Measurements from ENCODE around the gene POLL.
A peak's percentile ranks its signal among the peaks of the same experiment; 100 is the strongest.
"Not testable (repeated sequence)": the region's sequence is repeated elsewhere in the genome, so short reads cannot be mapped to it uniquely, and the experiment has no call there.

POLL gene

DNA sequence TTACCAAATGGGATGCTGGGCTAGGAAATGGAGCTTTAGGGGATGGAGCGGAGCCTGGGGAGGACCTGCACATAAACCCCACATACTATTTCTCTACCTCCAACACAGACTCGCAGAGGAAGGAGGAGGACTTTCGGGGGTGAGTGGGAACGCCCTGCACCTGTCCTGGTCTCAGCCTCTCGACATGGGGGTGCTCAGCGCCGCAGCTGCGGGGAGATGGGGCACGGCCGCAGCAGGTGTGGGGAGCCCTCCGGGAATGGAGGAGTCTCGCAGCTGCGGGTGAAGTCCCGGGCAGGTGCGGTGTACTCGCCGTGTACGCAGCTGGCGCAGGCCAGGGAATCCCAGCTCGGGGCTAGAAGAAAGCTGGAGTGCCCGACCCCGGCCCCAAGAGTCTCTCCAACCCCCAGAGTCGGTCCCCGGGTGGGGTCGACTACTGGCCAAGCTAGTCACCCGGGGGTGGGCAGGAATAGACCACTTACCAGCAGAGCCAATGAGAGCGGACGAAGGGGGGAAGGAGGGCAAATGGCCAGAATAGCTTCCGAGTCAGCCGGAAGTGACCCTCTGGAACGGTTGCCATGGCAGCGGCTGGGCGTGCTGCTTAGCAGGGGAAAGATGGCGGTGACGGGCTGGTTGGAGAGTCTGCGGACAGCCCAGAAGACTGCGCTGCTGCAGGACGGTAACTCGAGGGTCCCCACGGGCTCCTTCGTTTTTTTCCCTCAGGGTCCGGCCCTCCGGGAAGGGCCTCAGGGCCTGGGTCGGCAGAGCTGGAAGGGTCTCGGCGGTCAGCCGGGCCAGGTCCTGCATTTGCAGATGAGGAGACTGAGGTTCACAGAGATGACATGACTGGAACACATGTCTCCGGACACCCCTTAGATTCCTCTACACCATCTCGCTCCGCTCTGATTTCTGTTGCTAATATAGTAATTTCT is at the start of gene POLL, which contains the start of gene DPCD:
POLL (minus strand) TSS at position 533 of the 929 bp plus-strand sequence. CDS start 897 bp downstream, outside the sequence.
DPCD (plus strand) TSS at position 597 of the 929 bp plus-strand sequence; CDS start at position 613, 16 bp downstream.
- peak; percentile 87 to 93 for DNase-seq

DNA sequence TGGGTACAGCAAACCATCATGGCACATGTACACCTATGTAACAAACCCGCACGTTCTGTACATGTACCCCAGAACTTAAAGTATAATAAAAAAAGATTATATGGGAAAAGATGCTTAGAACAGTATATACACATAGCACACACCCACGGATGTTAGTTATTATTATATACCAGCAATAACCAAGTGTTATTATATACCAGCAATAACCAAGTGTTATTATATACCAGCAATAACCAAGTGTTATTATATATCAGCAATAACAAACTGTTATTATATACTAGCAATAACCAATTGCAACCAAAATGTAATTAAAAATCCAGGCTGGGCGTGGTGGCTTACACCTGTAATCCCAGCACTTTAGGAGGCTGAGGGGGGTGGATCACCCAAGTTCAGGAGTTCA is 45.5 kb upstream of the POLL start:
- not testable (repeated sequence) for DNase-seq

DNA sequence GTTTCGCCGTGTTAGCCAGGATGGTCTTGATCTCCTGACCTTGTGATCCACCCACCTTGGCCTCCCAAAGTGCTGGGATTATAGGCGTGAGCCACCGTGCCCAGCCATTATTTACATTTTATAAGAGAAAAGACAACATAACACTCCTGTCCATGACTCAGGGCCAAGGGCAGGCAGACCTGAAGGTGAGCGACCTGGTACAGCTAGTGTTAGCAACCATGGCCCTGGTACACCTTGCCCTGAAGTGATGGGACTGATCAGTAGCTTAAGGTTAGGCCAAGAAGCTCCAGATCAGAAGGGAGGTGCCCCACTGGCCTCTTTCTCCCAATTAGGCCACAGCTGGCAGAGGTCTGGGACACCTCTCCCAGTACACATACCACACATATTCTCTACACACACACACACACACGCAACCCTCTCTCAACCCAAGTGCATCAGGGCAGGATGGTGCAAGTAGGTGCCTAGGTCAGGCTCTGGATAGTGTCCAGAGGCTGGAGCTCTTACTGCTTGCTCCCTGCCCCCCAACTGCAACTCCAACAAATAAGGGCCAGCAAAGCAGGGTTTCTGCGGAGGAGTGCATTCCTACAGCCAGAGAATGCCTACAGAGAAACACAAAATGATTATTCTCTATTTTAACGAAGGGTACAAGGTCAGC is 43.9 kb upstream of the POLL start:
- DNase-seq = no peak

DNA sequence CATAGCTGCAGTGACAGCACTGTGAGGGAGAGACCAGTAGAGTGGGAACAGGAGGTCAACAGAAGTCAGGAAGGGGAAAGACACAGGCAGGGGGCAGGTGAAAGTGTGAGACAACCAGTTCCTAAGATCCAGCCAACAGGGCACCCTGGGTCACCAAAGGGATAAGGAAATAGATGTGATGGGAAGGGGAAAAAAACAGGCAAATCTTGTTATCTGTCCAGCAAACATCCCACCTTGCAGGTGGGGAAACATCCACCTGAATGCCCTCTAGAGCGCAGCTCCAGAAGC is 42.5 kb upstream of the POLL start:
- DNase-seq = no peak

DNA sequence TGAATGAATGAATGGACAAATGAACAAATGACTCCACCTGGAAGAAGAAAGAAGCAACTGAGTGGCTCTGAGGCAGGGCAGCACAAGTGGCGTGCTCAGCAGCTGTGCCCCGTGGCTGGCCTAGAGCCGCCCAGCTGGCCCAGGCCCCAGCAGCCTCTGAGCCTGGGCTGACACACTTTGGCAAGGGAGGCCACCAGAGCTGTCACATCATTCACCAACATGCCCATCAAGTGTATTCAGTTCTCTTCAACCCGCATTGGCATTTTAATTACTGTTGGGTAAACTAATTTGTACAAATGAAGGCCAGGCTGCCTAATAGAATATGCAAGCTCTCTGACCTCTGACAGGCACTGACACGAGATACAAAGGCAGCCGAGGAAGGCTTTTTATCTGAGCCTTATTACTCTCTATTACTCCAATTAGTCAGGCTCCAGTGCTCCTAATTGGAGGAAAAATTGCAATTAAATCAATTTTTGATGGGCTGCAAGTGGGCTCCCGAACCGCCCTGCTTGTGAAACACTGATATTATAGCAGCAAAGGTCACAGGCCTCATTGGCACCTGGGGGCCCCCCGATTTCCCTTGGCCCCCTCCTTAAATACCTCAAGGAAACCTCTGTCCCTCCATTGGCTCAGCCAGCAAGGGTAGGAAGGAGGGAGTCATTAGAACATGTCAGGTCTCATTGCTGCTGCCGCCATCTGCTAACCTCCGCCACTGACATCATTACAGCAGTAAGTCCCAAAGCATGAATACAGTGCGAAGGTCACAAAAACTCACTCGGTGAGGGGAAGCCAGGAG is 42.0 kb upstream of the POLL start:
- no peak for DNase-seq

DNA sequence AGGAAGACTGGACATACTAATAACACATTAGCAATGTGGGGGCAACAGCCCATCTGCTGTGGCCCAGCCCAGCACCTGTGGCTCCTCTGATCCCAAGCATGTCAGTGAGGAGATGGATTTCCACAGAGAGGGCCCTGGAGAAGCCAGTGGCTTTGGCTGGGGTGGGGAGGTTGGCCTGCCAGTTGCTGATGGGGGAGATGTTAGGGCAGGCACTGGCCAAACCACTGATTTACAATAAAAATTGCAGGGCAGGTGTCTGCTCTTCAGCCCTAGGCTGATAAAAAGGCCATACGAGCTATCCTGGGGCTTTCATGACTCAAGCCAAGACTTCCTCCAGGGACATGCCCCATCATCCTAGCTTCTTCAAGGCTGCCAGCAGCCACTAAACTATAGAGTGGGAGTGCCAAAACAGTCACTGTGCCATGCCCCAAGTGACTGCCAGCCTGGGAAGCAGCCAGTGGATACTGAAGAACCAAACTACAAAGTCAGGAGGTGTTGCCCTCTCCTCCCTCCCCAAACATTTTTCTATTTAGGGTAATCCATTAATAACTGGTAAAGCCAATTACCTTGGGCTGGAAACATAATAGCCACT is 37.9 kb upstream of the POLL start:
- no peak for DNase-seq

DNA sequence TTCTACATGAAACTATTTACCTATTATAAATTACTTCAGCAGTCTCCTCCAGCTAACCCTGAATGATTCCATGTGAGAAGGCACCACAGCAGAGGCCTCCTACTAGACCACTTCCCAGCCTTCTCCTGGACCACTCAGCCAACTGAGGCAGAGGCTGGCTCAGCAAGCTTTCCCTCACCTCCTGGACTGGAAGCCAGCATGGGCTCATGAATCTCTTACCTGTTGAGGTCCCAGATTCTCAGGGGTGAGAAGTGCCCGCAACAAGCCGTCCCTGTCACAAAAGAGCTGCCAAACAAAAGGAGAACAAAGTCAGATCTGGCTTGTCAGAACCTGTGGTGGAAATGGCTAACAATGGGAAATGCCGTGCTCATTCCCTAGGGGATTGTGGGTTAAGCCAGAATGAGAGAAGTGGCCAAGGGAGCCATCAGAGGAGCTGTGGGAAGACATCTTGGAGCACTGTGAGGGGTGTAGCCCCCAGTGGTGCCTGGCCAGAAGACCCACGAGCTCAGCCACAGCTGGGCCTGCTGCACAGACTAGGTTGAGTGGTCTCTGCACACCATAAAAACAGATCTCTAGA is 36.6 kb upstream of the POLL start:
- DNase-seq = no peak

DNA sequence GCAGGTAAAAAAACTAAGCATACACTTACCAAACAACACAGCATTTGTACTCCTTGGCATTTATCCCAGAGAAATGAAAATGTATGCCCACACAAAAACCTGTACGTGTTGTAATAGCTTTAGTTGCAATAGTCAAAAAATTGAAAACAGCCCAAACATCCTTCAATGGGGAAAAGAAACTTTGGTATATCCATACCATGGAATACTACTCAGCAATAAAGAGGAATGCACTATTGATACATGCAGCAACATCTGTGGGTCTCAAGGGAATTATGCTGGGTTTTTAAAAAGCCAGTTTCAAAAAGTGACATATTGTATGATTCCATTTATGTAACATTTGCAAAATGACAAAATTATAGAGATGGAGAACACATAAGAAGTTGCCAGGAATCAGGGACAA is 35.5 kb upstream of the POLL start:
- no peak for DNase-seq

DNA sequence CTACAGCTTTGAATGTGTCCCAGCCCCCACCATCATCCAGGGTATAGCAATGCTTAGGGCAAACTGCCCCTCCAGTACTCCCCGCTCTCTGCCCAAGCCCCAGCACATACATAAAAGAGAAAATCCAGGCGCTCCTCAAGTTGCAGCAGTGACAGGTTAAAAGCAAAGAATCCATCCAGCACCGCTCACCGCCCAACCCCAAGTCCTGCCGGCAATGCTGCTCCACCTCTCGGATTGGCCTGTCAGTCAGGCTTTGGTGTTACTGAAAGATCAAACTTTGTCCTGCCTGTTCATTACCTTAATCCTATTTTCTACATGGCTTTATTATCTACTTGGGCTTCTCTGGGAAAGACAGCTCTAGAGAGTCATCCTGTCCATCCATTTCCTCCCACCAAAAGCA is 31.9 kb upstream of the POLL start:
- no peak for DNase-seq

DNA sequence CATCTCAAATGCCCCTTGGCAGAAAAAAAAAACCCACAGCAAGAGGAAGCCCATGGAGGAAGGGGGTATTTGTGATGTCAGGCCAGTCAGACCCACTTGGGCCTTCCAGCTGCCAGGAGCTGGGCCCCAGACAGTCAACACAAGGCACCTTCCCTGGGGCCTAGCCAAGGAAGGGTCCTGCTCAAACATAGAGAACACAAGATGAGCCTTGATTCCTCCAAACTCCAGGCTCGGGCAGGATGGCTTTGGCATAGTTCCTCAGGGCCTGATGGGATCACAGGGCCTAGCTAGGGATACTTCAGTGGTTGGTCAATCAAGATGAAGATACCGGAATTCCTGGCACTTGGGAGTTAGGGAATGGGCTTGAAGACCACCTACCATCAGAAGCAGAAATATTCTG is 30.8 kb upstream of the POLL start:
- no peak for DNase-seq

DNA sequence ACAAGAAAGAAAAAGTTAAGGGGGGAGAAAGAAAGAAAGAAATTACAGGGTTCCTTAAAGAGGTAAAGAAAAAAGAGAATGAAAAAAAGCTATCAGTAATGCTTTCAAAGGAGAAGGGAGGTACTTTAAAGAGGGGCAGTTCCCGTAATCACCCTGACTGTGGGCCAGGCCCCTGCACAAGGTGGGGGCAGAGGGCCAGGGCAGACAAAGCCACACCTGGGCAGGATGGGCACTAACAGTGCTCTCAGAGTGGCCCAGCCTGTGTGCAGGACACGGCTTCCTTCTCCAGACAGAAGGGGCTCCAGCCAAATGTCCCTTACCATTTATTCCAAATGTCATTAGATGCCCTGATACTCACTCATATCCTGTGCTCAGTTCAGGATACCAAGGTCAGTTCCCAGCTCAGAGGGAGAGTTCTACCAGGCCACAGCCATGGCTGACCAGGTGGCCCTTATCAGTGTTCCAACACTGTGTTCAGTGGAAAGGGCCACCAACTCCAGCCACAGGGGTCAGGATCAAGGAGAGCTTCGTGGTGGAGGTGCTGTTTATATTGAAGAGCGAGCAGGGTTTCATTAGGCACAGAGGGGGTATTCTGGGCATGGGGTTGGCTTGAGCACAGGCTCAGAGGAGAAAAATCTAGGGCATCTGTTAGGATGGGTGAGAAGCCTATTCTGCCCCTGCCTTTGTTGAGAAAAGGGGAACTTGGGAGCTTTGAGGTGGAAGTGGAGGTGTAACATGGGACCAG is 29.9 kb upstream of the POLL start:
- DNase-seq = no peak

DNA sequence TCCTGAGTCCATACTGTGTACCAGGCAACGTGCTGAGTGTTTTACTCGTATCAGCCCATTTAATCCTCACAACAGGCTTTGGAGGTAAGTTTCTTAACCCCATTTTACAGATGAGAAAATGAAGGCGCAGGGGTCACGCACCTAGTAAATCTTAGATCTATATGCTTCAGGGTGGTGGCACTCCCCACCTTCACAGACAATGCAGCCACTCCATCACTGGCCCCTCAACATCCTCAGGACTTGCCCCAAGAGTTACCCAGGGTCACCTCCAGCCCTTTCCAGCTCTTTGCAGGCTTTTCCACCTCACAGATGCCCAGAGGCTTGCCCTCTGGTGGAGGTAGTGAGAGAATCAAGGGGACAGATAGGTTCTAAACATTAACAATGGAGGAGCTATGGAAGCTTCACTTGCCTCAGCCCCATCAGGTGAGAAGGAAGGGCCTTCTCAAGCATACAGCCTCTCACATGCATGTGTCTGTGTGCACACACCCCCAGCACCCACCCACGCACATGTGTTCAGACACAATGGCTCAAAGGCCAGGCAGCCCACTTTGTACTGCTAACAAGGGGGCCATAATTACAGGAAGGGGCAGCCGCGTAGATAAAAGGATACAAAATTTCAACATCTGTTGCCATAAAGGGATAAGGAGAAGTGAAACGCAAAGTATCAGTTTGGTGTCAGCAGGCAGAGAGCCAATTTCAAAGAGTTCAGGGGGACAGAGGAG is 29.2 kb upstream of the POLL start:
- DNase-seq = no peak

DNA sequence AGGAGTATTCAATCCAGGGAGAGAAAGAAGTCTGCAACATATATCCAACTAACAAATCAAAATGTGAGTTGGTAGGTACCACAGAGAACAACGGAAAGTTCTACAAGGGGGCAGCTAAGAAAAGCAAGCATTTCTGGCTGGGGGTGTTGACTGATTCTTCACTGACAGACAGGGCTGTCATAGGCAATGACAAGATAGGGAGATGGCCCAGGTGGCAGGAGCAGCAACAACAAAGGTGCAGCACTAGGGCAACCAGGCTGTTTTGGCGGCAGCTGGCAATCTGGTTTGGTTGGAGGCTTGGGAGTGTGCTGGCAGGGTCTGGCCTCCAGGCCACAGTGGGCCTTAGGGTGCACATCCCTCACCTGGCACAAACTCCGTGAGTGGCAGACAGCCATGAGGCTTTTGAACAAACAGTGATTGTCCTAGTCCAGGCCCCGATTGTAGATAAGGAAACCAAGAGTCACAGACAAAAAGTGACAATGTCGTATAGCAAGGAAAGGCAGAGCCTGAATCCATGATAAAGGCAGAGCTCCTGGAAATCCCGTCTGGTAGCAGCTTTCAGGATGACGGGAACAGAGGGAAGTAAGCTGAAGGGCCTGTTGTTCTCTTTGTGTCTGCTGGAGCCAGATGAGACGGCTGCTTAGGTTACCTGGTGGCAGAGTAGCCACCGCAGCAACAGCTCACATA is 28.5 kb upstream of the POLL start:
- no peak for DNase-seq

DNA sequence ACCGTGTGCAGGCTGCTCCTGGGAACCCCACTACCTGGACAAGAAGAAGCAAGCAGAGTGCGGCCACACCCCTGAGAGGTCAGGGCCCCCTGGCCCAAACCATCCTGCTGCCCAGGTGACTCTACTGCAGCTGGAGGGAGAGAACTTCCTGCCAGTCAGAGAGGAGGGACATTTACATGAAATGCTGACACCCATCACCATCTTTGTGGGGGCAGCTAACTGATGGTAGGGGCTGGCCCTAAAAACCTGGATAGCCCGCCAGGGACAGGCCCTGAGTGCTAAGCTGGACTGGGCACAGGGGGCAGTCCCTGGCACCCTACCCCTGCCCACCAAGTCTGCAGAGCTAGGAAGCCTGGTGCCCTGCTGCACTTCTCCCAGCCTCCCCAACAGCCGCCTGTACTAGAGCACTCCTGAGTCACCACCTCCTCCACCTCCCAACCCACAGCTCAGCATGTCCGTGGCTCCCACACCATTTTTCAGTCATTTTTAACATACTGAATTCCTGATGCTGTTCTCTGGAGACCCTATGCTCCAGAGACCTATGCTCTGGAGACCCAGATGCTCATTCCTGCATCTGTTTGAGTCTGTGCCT is 27.6 kb upstream of the POLL start:
- DNase-seq = no peak

DNA sequence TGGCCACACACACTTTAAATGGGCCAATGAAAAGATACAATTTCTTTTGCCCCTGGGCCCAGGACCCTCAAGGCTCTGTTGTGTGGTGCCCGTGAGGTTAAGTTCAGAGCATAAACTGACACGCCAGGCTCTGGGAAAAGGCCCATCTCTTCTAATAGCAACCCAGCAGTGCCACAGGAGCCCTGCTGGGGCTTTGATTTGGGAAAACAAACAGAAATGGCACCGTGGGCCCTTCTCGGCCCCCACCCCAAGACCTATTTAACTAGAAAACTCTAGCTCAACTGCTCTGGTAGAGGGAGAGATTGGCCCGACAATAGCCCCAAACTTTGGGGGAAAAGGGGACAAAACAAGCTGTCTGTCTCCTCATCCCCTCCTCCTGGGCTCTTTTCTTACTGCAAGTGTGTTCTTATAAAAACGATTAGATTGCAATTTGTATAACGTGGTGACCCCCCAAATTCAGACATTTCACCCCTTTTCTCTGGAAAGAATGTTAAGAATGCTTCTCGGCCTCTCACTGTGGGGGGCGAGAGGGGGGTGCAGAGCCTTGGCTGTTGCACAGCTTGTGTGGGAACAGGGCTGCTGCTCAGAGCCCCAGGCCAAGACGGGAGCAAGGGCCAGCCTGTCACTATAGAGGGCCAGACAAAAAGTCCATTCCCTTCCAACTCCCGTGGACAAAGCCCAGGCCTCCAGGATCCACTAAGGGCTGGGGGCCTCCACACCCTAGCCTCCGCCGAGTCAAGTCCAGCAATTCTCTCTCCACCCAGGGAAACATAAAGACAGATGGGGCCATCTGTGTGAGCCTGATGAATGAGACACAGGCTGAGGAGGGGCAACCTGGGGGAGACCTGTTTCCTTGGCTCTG is 26.8 kb upstream of the POLL start:
- DNase-seq = no peak

DNA sequence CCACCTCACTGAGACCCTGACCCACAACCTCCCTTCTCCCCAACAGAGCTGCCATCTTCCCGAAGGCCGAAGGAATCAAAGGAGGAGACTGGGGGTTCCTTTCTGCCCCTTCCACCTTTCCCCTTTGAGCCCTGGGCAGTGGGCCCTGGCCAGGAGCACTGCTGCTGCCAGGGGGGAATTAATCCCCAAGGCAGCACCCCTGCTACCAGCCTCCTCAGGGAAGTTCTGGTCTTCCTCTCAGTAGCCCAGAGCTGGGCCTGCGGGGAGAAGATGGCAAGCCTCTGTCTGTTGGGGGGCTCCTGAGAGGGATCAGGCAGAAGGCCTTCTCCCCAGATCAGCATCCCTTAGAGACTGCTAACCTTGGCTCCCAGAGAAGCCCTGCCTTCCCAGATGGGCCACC is 25.6 kb upstream of the POLL start:
- DNase-seq = no peak

DNA sequence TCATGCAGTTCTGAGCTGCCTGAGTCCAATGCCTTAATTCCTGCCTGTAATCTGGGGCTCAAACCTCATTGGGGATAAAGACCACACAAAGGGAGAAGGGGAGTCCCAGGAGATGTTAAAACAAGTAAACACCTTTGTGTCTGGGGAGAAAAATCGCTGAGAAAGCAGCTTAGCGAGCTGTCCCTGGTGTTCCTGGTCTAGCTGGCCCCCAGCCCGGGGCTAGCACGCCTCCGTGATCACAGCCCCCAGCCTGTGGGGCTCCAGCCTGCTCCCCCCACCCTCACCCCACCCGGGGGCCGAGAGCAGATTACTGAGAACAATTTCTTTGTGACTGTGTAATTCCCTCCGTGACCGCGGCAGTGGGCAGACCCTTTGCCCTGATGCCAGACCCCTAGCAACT is 24.8 kb upstream of the POLL start:
- no peak for DNase-seq

DNA sequence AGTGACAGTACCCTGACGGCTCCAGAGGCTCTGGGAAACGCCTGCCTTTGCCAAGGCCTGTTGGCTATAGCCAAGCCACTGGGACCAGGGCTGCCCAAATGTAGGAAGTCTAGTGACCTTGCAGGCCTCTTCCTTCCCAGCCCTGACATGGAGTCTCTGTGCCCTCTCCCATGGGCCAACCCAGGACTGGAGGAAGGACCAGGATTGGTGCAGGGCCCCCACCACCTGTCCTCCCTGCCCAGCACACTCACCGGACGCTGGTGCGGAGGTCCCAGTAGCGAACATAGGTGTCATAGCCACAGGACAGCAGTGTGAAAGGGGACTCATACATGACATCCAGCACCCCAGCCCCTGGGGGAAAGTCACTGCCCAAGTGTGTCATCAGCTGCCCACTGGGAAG is 24.0 kb upstream of the POLL start:
- no peak for DNase-seq

Data from stimulated activated CD4-positive, alpha-beta T cell treated with anti-CD3 and anti-CD28 coated beads, Interleukin-4, amount 100 ng/mL, for 4 hours (primary cell).